ENCODE measurements around the gene MRI1.
A peak's percentile ranks its signal among the peaks of the same experiment; 100 is the strongest.
"Not testable (repeated sequence)": the region's sequence is repeated elsewhere in the genome, so short reads cannot be mapped to it uniquely, and the experiment has no call there.

Gene MRI1

DNA sequence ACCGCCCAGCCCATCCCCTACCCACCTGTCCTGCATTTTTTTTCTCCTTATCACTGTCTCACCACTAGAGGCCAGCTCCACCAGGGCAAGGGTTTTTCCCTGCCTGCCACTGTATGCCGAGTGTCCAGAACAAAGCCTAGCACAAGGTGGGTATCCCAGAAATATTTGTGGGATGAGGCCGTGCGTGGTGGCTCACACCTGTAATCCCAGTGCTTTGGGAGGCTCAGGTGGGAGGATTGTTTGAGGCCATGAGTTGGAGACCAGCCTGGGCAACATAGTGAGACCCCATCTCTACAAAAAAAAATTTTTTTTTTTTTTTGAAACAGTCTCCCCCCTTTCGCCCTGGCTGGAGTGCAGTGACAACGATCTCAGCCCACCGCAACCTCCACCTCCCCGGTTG lies 2.9 kb upstream of the MRI1 start:
- DNase-seq (ENCODE audit: low read depth), result no peak

DNA sequence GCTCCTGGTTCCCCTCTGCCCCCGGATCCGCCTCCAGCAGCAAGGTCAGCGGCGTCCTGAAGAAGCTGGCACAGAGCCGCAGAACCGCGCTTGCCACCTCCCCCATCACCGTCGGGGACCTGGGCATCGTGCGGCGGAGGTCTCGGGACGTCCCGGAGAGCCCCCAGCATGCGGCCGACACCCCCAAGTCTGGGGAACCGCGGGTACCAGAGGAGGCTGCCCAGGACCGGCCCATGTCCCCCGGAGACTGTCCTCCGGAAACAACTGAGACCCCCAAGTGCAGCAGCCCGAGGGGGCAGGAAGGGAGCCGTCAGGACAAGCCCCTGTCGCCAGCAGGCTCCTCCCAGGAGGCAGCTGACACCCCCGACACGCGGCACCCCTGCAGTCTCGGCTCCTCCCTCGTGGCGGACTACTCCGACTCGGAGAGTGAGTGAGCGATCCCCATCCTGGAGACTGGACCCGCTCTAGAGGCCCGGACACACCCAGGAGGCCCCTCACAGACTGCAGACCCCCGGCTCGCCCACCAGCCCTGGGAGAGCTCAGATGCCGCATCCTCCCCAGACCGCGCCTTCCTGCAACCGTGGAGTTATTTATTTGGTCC lies 1.6 kb upstream of the MRI1 start:
- DNase-seq (ENCODE audit: low read depth), result no peak

DNA sequence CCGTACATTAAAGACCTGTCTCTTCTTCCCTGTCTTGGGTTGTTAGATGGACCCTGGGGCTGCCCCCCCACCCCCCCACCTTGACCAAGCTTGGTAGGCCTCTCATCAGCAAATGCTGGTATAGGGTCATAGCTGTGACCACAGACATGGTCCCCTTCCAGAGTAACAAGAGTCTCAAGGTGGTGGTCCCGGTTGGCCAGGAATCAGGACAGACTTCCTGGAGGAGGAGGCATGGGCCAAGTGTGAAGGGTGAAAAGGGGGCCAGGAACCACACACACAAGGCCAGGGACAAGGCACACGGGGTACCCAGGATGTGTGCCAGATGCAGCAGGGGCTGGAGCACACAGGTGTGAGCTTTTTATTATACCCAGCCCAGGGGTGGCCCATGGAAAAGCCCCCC lies 1.1 kb upstream of the MRI1 start:
- no peak for DNase-seq (ENCODE audit: low read depth)

DNA sequence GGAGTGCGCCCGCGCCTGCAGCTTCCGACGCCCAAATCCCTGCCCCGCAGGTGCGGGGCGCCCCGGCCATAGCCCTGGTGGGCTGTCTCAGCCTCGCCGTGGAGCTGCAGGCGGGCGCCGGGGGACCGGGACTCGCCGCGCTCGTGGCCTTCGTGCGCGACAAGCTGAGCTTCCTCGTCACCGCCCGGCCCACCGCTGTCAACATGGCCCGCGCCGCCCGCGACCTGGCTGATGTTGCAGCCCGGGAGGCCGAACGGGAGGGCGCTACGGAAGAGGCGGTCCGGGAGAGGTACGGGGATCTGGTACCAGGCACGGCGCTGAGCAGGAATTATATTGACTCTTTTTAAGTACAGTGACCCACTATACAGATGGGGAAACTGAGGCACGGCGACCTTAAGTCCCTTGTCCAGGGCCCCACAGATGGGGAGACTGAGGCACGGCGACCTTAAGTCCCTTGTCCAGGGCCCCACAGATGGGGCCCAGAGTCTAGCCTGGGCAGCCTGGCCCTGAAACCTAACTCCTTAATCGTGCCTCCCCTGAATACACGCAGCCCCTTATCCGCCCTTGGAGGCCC lies 586 bp downstream of the MRI1 start:
- DNase-seq (ENCODE audit: low read depth), result peak; percentile 52

DNA sequence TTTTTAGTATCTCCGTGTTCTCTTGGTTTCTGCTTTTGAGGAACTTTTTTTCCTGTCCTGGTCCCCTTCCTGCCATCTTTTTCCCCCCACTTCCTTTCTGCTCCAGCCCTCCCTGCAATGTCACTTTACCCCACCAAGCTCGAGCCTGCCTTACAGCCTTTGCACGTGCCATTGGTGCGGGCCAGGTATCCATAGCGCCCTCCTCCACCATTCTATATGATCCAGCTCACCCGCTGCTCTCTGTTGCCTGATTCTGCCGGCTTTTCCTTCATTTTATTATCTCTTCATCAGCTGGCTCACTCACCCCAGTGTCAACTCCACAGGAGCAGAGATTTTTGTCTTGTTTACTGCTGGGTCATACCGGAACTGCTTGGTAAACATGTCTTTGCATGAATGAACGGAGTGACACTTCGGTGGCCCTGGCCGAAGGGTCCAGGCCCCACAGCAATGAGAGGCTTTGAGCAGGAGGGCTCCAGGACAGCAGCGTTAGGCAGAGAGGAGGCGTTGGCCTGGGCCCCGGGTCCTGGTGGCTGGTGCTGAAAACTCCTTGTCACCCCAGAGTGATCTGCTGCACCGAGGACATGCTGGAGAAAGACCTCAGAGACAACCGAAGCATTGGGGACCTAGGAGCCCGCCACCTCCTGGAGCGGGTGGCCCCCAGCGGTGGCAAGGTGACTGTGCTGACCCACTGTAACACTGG lies 1.2 kb downstream of the MRI1 start:
- DNase-seq (ENCODE audit: low read depth), result peak; percentile 47

DNA sequence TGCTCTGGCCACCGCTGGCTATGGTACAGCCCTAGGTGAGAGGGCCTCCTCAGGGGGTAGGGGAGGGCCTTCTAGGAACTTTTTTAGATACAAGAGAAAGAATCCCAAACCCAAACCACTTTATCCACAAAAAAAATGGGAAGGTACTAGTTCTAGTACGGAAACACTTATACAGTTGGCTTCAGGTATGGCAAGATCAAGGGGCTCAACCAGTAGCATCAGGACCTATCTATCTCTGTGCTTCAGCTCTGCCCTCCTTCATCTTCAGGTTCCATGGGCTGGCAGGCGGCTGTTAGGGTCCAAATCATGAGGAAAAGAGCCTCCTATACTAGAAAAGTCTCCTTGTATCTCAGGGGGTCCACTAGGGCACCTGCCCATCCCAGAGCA lies 1.8 kb downstream of the MRI1 start:
- DNase-seq (ENCODE audit: low read depth), result no peak

DNA sequence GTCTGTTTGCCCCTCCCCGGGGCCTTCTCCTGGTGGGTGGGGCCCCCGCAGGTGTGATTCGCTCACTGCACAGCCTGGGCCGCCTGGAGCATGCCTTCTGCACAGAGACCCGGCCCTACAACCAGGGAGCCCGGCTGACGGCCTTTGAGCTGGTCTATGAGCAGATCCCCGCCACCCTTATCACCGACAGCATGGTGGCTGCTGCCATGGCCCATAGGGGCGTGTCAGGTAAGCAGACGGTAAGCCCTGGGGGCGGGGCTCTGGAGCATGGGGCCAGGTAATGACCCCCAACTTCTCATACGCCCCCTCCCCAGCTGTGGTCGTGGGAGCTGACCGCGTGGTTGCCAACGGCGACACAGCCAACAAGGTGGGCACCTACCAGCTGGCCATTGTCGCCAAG lies 4.2 kb downstream of the MRI1 start:
- no peak for DNase-seq (ENCODE audit: low read depth)

DNA sequence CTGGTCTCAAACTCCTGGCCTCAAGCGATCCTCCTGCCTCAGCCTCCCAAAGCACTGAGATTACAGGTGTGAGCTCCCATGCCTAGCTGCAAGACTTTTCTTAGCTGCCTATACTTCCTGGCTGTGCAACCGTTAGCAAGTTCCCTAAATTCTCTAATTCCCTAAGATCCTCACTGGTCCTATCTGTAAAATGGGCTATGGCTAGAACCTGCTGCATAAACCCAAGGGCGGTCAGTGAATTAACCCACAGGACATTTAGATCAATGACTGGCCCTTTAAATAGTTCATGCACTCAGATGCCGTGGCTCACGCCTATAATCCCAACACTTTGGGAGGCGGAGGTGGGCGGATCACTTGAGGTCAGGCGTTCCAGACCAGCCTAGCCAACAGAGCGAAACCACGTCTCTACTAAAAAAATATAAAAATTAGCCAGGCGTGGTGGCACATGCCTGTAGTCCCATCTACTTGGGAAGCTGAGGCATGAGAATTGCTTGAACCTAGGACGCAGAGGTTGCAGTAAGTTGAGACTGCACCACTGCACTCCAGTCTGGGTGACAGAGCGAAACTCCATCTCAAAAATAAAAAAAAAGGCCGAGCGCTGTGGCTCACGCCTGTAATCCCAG lies 5.8 kb downstream of the MRI1 start:
- DNase-seq (ENCODE audit: low read depth), result no peak

DNA sequence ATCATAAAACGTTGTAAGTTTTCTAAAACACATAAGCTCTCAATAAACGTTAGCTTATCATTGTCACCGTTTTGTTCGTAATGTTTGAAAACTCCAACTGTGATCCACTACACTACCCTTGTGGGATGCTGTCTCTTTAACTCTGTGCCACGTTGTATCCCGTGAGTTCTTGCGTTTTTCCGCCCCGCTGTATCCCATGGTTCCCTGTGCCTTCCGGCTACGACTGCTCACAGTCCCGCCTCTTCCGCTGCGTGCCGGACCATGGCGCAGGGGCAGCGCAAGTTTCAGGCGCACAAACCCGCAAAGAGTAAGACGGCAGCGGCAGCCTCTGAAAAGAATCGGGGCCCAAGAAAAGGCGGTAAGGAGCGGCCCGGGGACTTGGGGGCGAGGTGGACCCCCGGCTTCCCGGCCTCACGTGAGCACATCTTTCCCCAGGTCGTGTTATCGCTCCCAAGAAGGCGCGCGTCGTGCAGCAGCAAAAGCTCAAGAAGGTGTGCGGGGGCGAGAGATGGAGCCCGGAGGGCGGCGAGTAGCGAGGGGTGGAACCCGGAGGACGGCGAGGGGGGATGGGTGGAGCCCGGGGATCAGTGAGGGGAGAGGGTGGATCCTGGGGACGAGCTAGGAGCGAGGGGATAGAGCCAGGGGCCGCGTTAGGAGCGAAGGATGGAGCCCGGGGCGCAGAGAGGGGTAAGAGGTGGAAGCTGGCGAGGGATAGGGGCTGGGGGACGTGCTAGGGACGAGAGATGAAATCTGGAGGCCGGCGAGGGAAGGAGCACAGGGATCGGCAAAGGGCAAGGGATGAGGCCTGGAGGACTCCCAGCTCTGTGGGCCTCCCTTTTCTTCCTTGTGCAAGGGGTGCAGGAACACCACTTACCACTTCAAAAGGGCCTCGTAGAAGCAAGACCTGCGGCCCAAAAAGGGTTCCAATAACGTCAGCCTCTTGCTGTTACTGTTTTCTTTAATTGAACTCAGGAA lies 10.2 kb downstream of the MRI1 start, which contains the start of gene C19orf53:
Gene C19orf53 (plus strand): TSS at position 240 of the 975 bp plus-strand sequence. CDS start 22 bp downstream, at position 262.
- DNase-seq (ENCODE audit: low read depth), result peak; percentile 95

DNA sequence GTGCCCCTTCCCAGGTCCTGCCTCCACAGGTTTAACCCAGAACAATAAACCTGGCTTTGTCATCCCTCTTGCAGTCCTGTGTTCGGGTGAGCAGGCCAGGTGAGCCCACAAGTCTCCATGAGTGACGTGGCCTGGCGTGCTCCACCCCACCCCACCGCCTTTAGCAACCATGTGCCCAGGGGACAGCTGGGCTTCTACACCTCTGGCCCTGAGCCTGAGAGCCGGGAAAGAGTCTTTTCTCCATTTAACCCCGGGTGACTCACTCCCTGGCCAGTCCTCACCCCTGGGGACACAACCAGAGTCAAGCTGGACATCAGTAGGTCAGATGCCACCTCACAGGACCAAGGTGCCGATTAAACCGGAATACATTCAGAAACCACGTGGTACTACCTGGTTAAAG lies 14.1 kb downstream of the MRI1 start:
- DNase-seq (ENCODE audit: low read depth), result no peak

DNA sequence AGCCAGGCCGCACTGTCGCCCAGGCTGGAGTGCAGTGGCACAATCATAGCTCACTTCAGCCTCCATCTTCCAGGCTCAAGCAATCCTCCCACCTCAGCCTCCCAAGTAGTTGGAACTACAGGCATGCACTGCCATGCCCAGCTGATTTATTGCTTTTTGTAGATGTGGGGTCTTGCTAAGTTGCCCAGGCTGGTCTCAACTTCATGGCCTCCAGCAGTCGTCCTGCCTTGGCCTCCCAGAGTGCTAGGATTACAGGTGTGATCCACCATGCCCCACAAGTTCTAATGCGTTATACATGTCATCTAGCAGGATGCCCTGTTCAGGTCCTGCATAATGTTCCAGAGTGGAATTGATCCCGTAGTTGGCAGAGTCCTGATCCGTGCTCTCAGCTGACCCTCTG lies 14.5 kb downstream of the MRI1 start:
- no peak for DNase-seq (ENCODE audit: low read depth)

DNA sequence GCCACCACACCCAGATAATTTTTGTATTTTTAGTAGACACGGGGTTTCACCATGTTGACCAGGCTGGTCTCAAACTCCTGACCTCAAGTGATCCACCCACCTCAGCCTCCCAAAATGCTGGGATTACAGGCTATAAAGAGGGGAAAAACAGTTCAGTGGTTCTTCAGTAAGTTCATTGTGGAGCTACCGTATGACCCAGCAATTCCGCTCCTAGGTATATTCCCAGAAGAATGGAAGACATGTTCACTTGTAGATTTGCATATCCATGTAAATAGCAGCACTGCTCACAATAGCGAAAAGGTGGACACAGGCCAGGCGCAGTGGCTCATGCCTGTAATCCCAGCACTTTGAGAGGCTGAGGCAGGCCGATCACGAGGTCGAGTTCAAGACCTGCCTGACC lies 15.5 kb downstream of the MRI1 start:
- DNase-seq (ENCODE audit: low read depth), result not testable (repeated sequence)

DNA sequence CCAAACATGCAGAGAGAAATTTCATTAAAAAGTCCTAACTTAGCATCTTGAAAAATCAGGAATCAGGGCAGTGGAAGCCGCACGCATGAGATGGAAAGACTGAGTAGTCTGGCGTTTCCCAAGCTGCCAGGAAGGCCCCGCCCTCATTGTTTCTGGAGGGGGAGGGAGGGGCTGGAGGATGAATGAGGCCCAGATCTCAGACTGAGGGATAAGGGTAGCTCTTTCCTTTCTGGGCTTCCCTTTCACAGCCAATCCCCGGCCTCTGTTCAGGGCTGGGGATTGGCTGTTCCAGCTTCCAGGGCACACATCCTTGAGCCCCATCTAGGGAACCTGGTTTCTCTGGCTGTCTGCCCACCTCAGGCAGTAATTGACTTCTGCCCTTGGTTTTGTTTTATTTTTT lies 17.2 kb downstream of the MRI1 start:
- peak; percentile 84 for DNase-seq (ENCODE audit: low read depth)

DNA sequence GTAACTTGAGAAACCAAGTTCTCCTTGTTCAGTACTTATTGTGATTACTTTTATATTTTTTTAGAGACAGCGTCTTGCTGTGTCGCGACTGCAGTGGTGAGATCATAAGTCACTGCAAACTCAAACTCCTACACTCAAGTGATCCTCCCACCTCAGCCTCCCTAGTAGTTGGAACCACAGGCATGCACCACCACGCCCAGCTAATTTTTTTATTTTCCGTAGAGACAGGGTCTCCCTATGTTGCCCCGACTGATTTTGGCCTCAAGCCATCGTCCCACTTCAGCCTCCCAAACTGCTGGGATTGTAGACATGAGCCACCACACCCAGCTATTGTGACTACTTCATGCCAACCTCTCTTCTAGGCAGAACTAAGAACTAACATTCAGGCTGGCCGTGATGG lies 18.2 kb downstream of the MRI1 start:
- DNase-seq (ENCODE audit: low read depth), result no peak

DNA sequence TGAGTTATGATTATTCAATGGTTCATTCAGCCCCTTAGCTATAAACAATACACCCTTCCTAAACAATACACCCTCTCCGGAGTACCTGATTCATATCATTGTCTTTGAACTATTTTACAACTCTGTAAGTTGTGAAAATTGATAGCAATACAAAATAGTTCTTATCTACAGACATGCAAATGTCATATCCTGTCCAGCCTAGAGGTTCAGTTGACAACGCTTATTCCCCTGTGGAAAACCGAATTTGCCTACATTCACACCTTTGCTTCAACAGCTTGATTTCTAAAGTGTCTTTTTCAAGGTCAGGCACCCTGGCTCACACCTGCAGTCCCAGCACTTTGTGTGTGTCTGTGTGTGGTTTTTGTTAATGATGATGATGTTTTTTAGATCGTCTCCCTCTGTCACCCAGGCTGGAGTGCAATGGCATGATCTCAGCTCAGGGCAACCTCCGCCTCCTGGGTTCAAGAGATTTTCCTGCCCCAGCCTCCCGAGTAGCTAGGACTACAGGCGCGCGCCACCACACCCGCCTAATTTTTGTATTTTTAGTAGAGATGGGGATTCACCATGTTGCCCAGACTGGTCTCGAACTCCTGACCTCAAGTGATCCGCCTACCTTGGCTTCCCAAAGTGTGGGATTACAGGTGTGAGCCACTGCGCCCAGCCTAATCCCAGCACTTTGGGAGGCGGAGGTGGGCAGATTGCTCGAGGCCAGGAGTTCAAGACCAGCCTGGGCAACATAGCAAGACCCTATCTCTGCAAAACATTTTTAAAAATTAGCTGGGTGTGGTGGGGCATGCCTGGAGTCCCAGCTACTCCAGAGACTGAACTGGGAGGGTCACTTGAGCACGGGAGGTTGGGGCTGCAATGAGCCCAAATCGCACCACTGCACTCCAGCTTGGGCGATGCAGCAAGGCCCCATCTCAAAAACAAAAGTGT lies 19.5 kb downstream of the MRI1 start:
- no peak for DNase-seq (ENCODE audit: low read depth)

DNA sequence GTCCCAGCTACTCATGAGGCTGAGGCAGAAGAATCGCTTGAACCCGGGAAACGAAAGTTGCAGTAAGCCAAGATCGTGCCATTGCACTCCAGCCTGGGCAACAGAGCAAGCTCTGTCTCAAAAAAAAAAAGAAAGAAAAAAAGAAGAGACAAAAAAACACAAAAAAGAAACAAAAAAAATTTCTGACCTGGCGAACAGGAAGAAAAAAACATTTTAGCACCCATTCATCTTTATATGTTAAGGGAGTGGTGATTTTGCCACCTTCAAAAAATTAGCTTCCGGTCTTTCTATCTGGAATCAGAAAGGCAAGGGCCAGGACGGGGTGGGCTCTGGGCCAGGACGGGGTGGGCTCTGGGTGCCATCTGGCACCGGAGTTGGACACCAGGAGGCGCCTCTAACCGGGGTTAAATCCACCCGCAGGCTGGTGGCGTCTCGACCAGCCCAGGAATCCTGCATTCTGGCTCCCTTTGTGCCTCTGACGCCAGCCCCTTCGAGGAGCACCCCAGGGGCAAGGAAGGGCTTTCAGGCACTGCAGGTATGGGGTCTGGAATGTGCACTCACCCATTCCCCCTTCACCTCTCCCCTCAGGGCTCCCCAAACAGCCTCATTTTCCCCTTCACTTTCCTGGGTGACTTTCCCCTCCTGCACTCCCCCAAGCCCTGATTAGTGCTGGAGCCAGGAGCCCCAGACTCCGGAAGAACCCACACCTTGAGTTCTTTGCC lies 20.6 kb downstream of the MRI1 start:
- DNase-seq (ENCODE audit: low read depth), result peak; percentile 83

DNA sequence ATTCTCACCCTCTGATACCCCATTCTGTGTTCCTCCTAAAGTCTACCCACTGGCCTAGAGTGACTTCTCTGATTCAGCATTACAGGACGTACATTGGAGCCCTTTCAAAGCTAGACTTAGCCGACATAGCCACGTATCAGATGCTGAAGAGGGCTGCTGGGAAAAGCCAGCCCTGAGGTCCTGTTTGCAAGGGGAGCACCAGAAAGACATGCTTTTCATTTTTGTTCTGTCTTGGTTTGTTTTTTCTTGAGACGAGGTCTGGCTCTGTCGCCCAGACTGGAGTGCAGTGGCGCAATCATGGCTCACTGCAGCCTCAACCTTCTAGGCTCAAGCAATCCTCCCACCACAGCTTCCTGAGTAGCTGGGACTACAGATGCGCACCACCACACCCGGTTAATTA lies 24.7 kb downstream of the MRI1 start:
- DNase-seq (ENCODE audit: low read depth), result peak; percentile 34

DNA sequence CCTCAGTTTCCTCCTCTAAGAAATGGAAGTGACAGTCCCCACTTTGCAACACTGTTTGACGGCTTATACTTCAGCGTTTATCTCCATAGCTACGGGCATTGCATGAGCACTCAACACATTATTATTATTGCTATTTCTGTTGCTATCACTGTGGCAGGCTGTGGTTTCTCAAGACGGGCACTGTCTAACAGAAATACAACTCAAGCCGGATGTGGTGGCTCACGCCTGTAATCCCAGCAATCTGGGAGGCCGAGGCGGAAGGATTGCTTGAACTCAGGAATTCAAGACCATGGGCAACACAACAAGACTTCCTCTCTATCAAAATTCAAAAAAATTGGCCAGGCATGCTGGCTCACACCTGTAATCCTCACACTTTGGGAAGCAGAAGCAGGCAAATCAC lies 26.0 kb downstream of the MRI1 start:
- no peak for DNase-seq (ENCODE audit: low read depth)

DNA sequence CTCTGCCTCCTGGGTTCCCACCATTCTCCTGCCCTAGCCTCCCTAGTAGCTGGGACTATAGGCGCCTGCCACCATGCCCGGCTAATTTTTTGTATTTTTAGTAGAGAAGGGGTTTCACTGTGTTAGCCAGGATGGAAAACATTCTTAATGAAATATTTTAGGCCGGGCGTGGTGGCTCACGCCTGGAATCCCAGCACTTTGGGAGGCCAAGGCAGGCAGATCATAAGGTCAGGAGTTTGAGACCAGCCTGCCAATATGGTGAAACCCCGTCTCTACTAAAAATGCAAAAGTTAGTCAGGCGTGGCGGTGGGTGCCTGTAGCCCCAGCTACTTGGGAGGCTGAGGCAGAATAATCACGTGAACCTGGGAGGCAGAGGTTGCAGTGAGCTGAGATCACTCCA lies 29.0 kb downstream of the MRI1 start:
- DNase-seq (ENCODE audit: low read depth), result not testable (repeated sequence)

DNA sequence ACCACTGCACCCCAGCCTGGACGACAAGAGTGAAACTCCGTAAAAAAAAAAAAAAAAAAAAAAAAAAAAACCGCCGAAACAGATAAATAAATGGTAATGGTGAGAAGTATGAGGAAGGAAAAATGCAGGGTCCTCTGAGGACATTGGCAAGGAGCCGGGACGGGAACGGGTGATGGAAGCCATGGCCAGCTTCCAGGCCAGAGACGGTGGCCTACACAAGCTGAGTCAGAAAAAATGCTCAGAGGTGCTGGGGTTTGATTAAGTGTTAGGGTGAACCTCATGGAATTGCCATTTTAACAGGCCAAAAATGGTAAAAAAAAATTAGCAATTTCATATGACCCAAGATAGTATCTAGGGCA lies 30.1 kb downstream of the MRI1 start:
- DNase-seq (ENCODE audit: low read depth), result peak; percentile 90

Data from ELR (cell line).